Activated T-cell treated with anti-CD3 and anti-CD28 coated beads for 48 hours (primary cell): ENCODE data around the gene CCDC73.
A peak's percentile ranks its signal among the peaks of the same experiment; 100 is the strongest.
"Not testable (repeated sequence)": the region's sequence is repeated elsewhere in the genome, so short reads cannot be mapped to it uniquely, and the experiment has no call there.

ENCODE experiments used
- DNase-seq: peaks from one replicate; pipeline ENCODE4 v3.0.0-alpha.2; 2020; ENCODE audit warnings: low read depth

The CCDC73 gene

GRCh38 chr11:32705309-32706033, 89.0 kb downstream of the CCDC73 start:
- no peak for DNase-seq

GRCh38 chr11:32704775-32705174, 89.7 kb downstream of the CCDC73 start:
- DNase-seq, result no peak

- DNase-seq, result no peak
Observed at GRCh38 chr11:32704261-32704660, 90.2 kb downstream of the CCDC73 start.

- no peak for DNase-seq
Observed at GRCh38 chr11:32701616-32702015, 92.8 kb downstream of the CCDC73 start.

GRCh38 chr11:32698579-32698978, 95.9 kb downstream of the CCDC73 start:
- no peak for DNase-seq

GRCh38 chr11:32671051-32671450, 123.4 kb downstream of the CCDC73 start:
- DNase-seq, result no peak

GRCh38 chr11:32659672-32660071, 134.8 kb downstream of the CCDC73 start:
- DNase-seq, result no peak

- no peak for DNase-seq
Observed at GRCh38 chr11:32658639-32659406, 135.6 kb downstream of the CCDC73 start.

GRCh38 chr11:32643526-32643925, 150.9 kb downstream of the CCDC73 start:
- no peak for DNase-seq

GRCh38 chr11:32641361-32641760, 153.1 kb downstream of the CCDC73 start:
- no peak for DNase-seq

- no peak for DNase-seq
Observed at GRCh38 chr11:32635819-32636218, 158.6 kb downstream of the CCDC73 start.

GRCh38 chr11:32630844-32631243, 163.6 kb downstream of the CCDC73 start:
- DNase-seq, result no peak

GRCh38 chr11:32616903-32617302, 177.6 kb downstream of the CCDC73 start:
- DNase-seq, result no peak

GRCh38 chr11:32615422-32615821, 179.0 kb downstream of the CCDC73 start:
- no peak for DNase-seq

- no peak for DNase-seq
Observed at GRCh38 chr11:32613500-32614151, 180.8 kb downstream of the CCDC73 start.

- no peak for DNase-seq
Observed at GRCh38 chr11:32610797-32611352, 183.6 kb downstream of the CCDC73 start.

- not testable (repeated sequence) for DNase-seq
Observed at GRCh38 chr11:32608826-32609225, 185.6 kb downstream of the CCDC73 start.

- DNase-seq, result no peak
Observed at GRCh38 chr11:32606220-32606619, 188.2 kb downstream of the CCDC73 start.

- DNase-seq, result no peak
Observed at GRCh38 chr11:32602657-32603415, 191.6 kb downstream of the CCDC73 start.

- DNase-seq, result no peak
Observed at GRCh38 chr11:32597921-32598320, 196.5 kb downstream of the CCDC73 start.

- DNase-seq, result peak; percentile 37
Observed at GRCh38 chr11:32596114-32596513, 198.3 kb downstream of the CCDC73 start.

GRCh38 chr11:32594272-32594671, 200.2 kb downstream of the CCDC73 start:
- no peak for DNase-seq
